Epithelial cell of prostate (primary cell): ENCODE results near the gene ARMC12.
"Not testable (repeated sequence)": the region's sequence is repeated elsewhere in the genome, so short reads cannot be mapped to it uniquely, and the experiment has no call there.

Experiments
- DNase-seq: peaks from one replicate; pipeline ENCODE4 v3.0.0-alpha.2; 2011; ENCODE audit warnings: low read depth, low spot score
- H3K27ac ChIP-seq: fragments of 450-650 bp; 2 replicates; pipeline ENCODE4 v1.5.1; 2017; ENCODE audit warnings: mild to moderate bottlenecking

The ARMC12 gene

GRCh38 chr6:35731414-35731735, 5.5 kb upstream of the ARMC12 start:
- no peak for DNase-seq
- peak overlapping the region; percentile 96 for H3K27ac ChIP-seq

- peak overlapping the region; percentile 96 for H3K27ac ChIP-seq
Measured at GRCh38 chr6:35731736-35732532, 4.9 kb upstream of the ARMC12 start.

GRCh38 chr6:35733633-35734032, 3.2 kb upstream of the ARMC12 start:
- peak overlapping the region; percentile 96 for H3K27ac ChIP-seq

More at GRCh38 chr6:35731736-35732532, 4.9 kb upstream of the ARMC12 start:
- DNase-seq = no peak

GRCh38 chr6:35734319-35734718, 2.5 kb upstream of the ARMC12 start:
- not testable (repeated sequence) for DNase-seq, H3K27ac ChIP-seq

More at GRCh38 chr6:35733633-35734032, 3.2 kb upstream of the ARMC12 start:
- no peak for DNase-seq

GRCh38 chr6:35735452-35735851, 1.4 kb upstream of the ARMC12 start:
- H3K27ac ChIP-seq = no peak overlapping the region
- no peak for DNase-seq

GRCh38 chr6:35736253-35736894, 458 bp upstream of the ARMC12 start:
- DNase-seq = no peak
- no peak overlapping the region for H3K27ac ChIP-seq

GRCh38 chr6:35737413-35738211, 780 bp downstream of the ARMC12 start:
- no peak for DNase-seq
- no peak overlapping the region for H3K27ac ChIP-seq

GRCh38 chr6:35739645-35740524, 3.1 kb downstream of the ARMC12 start:
- H3K27ac ChIP-seq = no peak overlapping the region
- DNase-seq = no peak

GRCh38 chr6:35742842-35743241, 6.0 kb downstream of the ARMC12 start:
- DNase-seq = no peak
- H3K27ac ChIP-seq = no peak overlapping the region

- H3K27ac ChIP-seq = no peak overlapping the region
- DNase-seq = no peak
Measured at GRCh38 chr6:35745509-35745908, 8.7 kb downstream of the ARMC12 start.

- no peak for DNase-seq
- no peak overlapping the region for H3K27ac ChIP-seq
Measured at GRCh38 chr6:35746516-35746915, 9.7 kb downstream of the ARMC12 start.

- no peak for DNase-seq
- H3K27ac ChIP-seq = no peak overlapping the region
Measured at GRCh38 chr6:35747877-35748276, 11.0 kb downstream of the ARMC12 start.

- no peak for DNase-seq
- no peak overlapping the region for H3K27ac ChIP-seq
Measured at GRCh38 chr6:35750557-35750956, 13.7 kb downstream of the ARMC12 start.

- no peak overlapping the region for H3K27ac ChIP-seq
- DNase-seq = no peak
Measured at GRCh38 chr6:35751594-35751993, 14.8 kb downstream of the ARMC12 start.

- H3K27ac ChIP-seq = no peak overlapping the region
- no peak for DNase-seq
Measured at GRCh38 chr6:35752330-35752729, 15.5 kb downstream of the ARMC12 start.

- no peak overlapping the region for H3K27ac ChIP-seq
- peak; percentile 34 for DNase-seq
Measured at GRCh38 chr6:35754452-35755277, 17.8 kb downstream of the ARMC12 start.

- H3K27ac ChIP-seq = no peak overlapping the region
- DNase-seq = no peak
Measured at GRCh38 chr6:35755278-35755924, 18.6 kb downstream of the ARMC12 start.

- no peak overlapping the region for H3K27ac ChIP-seq
- no peak for DNase-seq
Measured at GRCh38 chr6:35757456-35758123, 20.8 kb downstream of the ARMC12 start.
